Astrocyte (in vitro differentiated cells and primary cell): ENCODE data around the gene HOXD13. TPM values are rescaled to one million over a fixed set of nuclear protein-coding genes. Genes with fewer than 3 reads are reported as not detected.
A peak's percentile ranks its signal among the peaks of the same experiment; 100 is the strongest.

Source experiments
- DNase-seq: peaks from one replicate; pipeline ENCODE4 v3.0.0-alpha.2; 2010; ENCODE audit warnings: low read depth
- FAIRE-seq: peaks from 2 replicates; lab custom pipeline; 2011; peaks lifted over from hg19 to GRCh38; lab: Jason Lieb, UNC
- H2AFZ ChIP-seq: 2 replicates; pipeline ENCODE4 v1.6.0; 2012; ENCODE audit warnings: low read depth, low read length, inconsistent platforms
- H3K27ac ChIP-seq: 2 replicates; pipeline ENCODE4 v1.5.1; 2011; ENCODE audit warnings: low read depth, low read length, inconsistent platforms
- H3K27me3 ChIP-seq: 2 replicates; pipeline ENCODE4 v1.6.0; 2011; ENCODE audit warnings: low read length, inconsistent platforms; ENCODE audit not compliant: insufficient read depth
- H3K36me3 ChIP-seq: 2 replicates; pipeline ENCODE4 v1.5.1; 2011; ENCODE audit warnings: low read length, inconsistent platforms; ENCODE audit not compliant: insufficient read depth
- H3K4me1 ChIP-seq: 2 replicates; pipeline ENCODE4 v1.5.1; 2011; ENCODE audit warnings: low read length, inconsistent platforms; ENCODE audit not compliant: insufficient read depth
- H3K4me2 ChIP-seq: 2 replicates; pipeline ENCODE4 v1.6.0; 2012; ENCODE audit warnings: low read length, inconsistent platforms
- H3K4me3 ChIP-seq: 2 replicates; pipeline ENCODE4 v1.5.1; 2011; ENCODE audit warnings: low read depth, mild to moderate bottlenecking, low read length, inconsistent platforms; ENCODE audit not compliant: insufficient read depth
- H3K79me2 ChIP-seq: 2 replicates; pipeline ENCODE4 v1.6.0; 2012; ENCODE audit warnings: mild to moderate bottlenecking, low read length, inconsistent platforms; ENCODE audit not compliant: insufficient read depth
- H3K9ac ChIP-seq: 2 replicates; pipeline ENCODE4 v1.6.0; 2012; ENCODE audit warnings: mild to moderate bottlenecking, low read length, inconsistent platforms
- H3K9me3 ChIP-seq: 2 replicates; pipeline ENCODE4 v1.5.1; 2012; ENCODE audit warnings: low read depth, mild to moderate bottlenecking, low read length, inconsistent platforms; ENCODE audit not compliant: insufficient read depth
- H4K20me1 ChIP-seq: 2 replicates; pipeline ENCODE4 v1.6.0; 2012; ENCODE audit warnings: low read length, inconsistent platforms; ENCODE audit not compliant: insufficient read depth
- H3K27ac Mint-ChIP-seq: one replicate; pipeline ENCODE4 v1.8.0; 2021; ENCODE audit warnings: mild to moderate bottlenecking, mixed read lengths; ENCODE audit not compliant: unreplicated experiment
- H3K27me3 Mint-ChIP-seq: one replicate; pipeline ENCODE4 v1.8.0; 2021; ENCODE audit warnings: low read depth, mixed read lengths; ENCODE audit not compliant: unreplicated experiment
- H3K36me3 Mint-ChIP-seq: one replicate; pipeline ENCODE4 v1.8.0; 2021; ENCODE audit warnings: low read depth, mixed read lengths; ENCODE audit not compliant: unreplicated experiment
- H3K4me1 Mint-ChIP-seq: one replicate; pipeline ENCODE4 v1.8.0; 2021; ENCODE audit warnings: low read depth, mixed read lengths; ENCODE audit not compliant: unreplicated experiment
- H3K4me3 Mint-ChIP-seq: one replicate; pipeline ENCODE4 v1.8.0; 2021; ENCODE audit warnings: mild to moderate bottlenecking, moderate library complexity, mixed read lengths; ENCODE audit not compliant: unreplicated experiment
- H3K9me3 Mint-ChIP-seq: one replicate; pipeline ENCODE4 v1.8.0; 2021; ENCODE audit warnings: mild to moderate bottlenecking, mixed read lengths; ENCODE audit not compliant: unreplicated experiment
- EZH2 ChIP-seq: IDR thresholded peaks from 2 replicates; pipeline ENCODE4 v1.6.1; 2012; ENCODE audit warnings: mild to moderate bottlenecking, low read length, inconsistent platforms; ENCODE audit not compliant: insufficient read depth
- total RNA-seq: library from RNA; stranded (reverse); gene quantifications from 2 replicates; pipeline ENCODE4 v1.2.1, GENCODE V29; 2021
- TF ChIP-seq, protein P1 (sequence below): IDR thresholded peaks from 2 replicates; pipeline ENCODE4 v1.5.1; 2011; ENCODE audit warnings: low read depth, mild to moderate bottlenecking, inconsistent platforms, low read length, moderate library complexity; ENCODE audit not compliant: insufficient read depth

The HOXD13 gene
- total RNA-seq, 1 donor from 2014 or later: not detected

GRCh38 chr2:176096243-176096985 is 3.9 kb downstream of the HOXD13 start:
- Mint-ChIP-seq H3K27ac (peak overlapping the region; percentile 3), H3K4me1 (peaks cover 4% of the 10 kb centered on the region), H3K27me3 (peaks cover 85% of the 10 kb centered on the region)

DNA sequence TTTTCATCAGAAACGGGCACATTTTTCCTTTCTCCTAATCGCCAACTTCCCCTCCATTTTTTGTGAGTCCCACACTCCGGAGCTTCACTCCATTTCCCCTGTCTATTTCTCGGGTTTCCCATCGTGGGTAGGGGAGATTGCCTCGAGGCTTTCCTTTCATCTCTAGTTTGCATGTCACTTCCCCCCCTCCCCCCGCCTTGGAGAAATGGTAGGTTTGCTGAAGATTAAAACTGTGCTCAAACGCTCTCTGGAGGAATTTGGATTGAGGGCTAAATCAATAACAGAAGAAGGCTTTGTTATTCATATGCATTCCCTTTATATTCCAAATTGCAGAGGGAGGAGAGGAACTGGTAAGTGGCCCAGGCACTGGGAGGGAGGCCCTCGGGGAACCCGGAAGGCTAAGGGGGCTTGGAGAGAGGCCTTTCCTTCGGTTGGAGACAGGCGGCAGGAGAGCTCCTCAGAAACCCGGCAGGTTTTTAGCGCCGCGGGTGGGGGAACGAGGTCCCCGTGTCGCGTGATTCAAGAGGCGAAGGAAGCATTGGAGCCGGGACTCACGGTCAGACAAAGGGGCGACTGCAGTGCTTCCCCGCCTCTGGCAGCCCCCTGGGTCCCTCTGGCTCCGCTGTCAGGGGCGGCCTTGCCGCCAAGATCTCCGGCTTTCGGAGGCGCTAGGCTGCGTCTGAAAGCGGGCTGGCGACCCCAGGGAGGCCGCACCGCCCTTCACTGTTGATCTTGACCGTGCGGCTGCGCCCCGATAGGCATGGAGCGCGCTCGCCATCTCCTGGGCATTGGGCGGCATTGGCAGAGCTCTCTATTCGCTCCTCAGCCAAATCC is 4.7 kb downstream of the HOXD13 start:
- Histone ChIP-seq H3K9me3 (peaks cover 17% of the 10 kb centered on the region), H3K9ac (no peak overlapping the region), H3K79me2 (no peaks in the 10 kb centered on the region), H2AFZ (peak overlapping the region; percentile 55), H3K4me1 (peaks cover 7% of the 10 kb centered on the region), H3K4me2 (peak overlapping the region; percentile 76), H3K36me3 (no peaks in the 10 kb centered on the region), H4K20me1 (peaks cover 5% of the 10 kb centered on the region), H3K27ac (no peak overlapping the region), H3K27me3 (peaks cover 95% of the 10 kb centered on the region), H3K4me3 (peak overlapping the region; percentile 35)
- TF ChIP-seq EZH2: peak; percentile 74
- TF ChIP-seq, protein P1, sequence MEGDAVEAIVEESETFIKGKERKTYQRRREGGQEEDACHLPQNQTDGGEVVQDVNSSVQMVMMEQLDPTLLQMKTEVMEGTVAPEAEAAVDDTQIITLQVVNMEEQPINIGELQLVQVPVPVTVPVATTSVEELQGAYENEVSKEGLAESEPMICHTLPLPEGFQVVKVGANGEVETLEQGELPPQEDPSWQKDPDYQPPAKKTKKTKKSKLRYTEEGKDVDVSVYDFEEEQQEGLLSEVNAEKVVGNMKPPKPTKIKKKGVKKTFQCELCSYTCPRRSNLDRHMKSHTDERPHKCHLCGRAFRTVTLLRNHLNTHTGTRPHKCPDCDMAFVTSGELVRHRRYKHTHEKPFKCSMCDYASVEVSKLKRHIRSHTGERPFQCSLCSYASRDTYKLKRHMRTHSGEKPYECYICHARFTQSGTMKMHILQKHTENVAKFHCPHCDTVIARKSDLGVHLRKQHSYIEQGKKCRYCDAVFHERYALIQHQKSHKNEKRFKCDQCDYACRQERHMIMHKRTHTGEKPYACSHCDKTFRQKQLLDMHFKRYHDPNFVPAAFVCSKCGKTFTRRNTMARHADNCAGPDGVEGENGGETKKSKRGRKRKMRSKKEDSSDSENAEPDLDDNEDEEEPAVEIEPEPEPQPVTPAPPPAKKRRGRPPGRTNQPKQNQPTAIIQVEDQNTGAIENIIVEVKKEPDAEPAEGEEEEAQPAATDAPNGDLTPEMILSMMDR: peak; percentile 61
- H3K27me3 Mint-ChIP-seq: peaks cover 85% of the 10 kb centered on the region
- H3K9me3 Mint-ChIP-seq: peaks cover 25% of the 10 kb centered on the region
- DNase-seq: no peak
- H3K4me1 Mint-ChIP-seq: peaks cover 4% of the 10 kb centered on the region
- peaks cover 3% of the 10 kb centered on the region for H3K36me3 Mint-ChIP-seq
- H3K4me3 Mint-ChIP-seq: peak overlapping the region; percentile 74
- H3K27ac Mint-ChIP-seq: peak overlapping the region; percentile 66
- no peak for FAIRE-seq

More at GRCh38 chr2:176096243-176096985, 3.9 kb downstream of the HOXD13 start:
- TF ChIP-seq, protein P1: no peak
- no peak for TF ChIP-seq EZH2
- no peaks in the 10 kb centered on the region for H3K79me2 ChIP-seq
- no peaks in the 10 kb centered on the region for H3K36me3 ChIP-seq
- H3K9me3 Mint-ChIP-seq: peaks cover 28% of the 10 kb centered on the region
- H3K4me3 Mint-ChIP-seq: peak overlapping the region; percentile 74
- DNase-seq (no peak), FAIRE-seq (no peak)
- no peak overlapping the region for H2AFZ ChIP-seq
- peaks cover 3% of the 10 kb centered on the region for H3K36me3 Mint-ChIP-seq
- peaks cover 95% of the 10 kb centered on the region for H3K27me3 ChIP-seq
- H4K20me1 ChIP-seq: peaks cover 5% of the 10 kb centered on the region
- no peak overlapping the region for H3K27ac ChIP-seq
- peak overlapping the region; percentile 76 for H3K4me2 ChIP-seq
- H3K9me3 ChIP-seq: peaks cover 14% of the 10 kb centered on the region
- H3K4me1 ChIP-seq: peaks cover 7% of the 10 kb centered on the region
- H3K9ac ChIP-seq: no peak overlapping the region
- no peak overlapping the region for H3K4me3 ChIP-seq
